ENCODE measurements around the gene CFAP299. TPM values are rescaled to one million over a fixed set of nuclear protein-coding genes. Genes with fewer than 3 reads are reported as not detected.
"Not testable (repeated sequence)": the region's sequence is repeated elsewhere in the genome, so short reads cannot be mapped to it uniquely, and the experiment has no call there.

Gene CFAP299
- total RNA-seq, 1 experiment from 2014 or later: not detected

GRCh38 chr4:80655662-80656061 lies 320.1 kb downstream of the CFAP299 start:
- TF ChIP-seq EZH2 (IDR thresholded peaks at IDR 0.05; ENCODE audit: borderline replicate concordance, low read depth, low read length, poor library complexity, severe bottlenecking): no peak
- no peak for TF ChIP-seq CTCF (conservative IDR thresholded peaks at IDR 0.05; ENCODE audit: low read depth, low read length)
- POLR2A ChIA-PET (ENCODE audit: low non-redundant PET): no interaction called here

GRCh38 chr4:80670118-80670517 lies 334.6 kb downstream of the CFAP299 start:
- CTCF ChIA-PET; H3K9me3 ChIP-seq (ENCODE audit: low read depth, low read length, poor library complexity, severe bottlenecking); H3K27ac ChIP-seq (ENCODE audit: low read depth, low read length, poor library complexity, severe bottlenecking); H3K4me1 ChIP-seq (ENCODE audit: insufficient read depth, low read length, poor library complexity, severe bottlenecking); H3K27me3 ChIP-seq (replicated peaks; ENCODE audit: insufficient read depth, low read depth, low read length, poor library complexity); POLR2A ChIA-PET (ENCODE audit: low non-redundant PET); H3K4me3 ChIP-seq (ENCODE audit: low read depth, low read length, poor library complexity, severe bottlenecking); intact Hi-C loops (cut with micrococcal nuclease; ENCODE audit: unreplicated experiment); H3K36me3 ChIP-seq (ENCODE audit: insufficient read depth, low read length, poor library complexity, severe bottlenecking); DNase-seq (ENCODE audit: low spot score); BruUV-seq (replicated peaks): not testable (repeated sequence)

More at GRCh38 chr4:80655662-80656061, 320.1 kb downstream of the CFAP299 start:
- Histone ChIP-seq H3K4me1 (ENCODE audit: insufficient read depth, low read length, poor library complexity, severe bottlenecking) (no peaks in the 10 kb centered on the region), H3K9me3 (ENCODE audit: low read depth, low read length, poor library complexity, severe bottlenecking) (no peaks in the 10 kb centered on the region), H3K27me3 (replicated peaks; ENCODE audit: insufficient read depth, low read depth, low read length, poor library complexity) (no peaks in the 10 kb centered on the region), H3K36me3 (ENCODE audit: insufficient read depth, low read length, poor library complexity, severe bottlenecking) (no peaks in the 10 kb centered on the region), H3K27ac (ENCODE audit: low read depth, low read length, poor library complexity, severe bottlenecking) (no peak overlapping the region), H3K4me3 (ENCODE audit: low read depth, low read length, poor library complexity, severe bottlenecking) (no peak overlapping the region)
- no peak for DNase-seq (ENCODE audit: low spot score)
- intact Hi-C loops (cut with micrococcal nuclease; ENCODE audit: unreplicated experiment): no loop called here
- no TSS peak for BruUV-seq (replicated peaks)
- CTCF ChIA-PET: no interaction called here

GRCh38 chr4:80678413-80678812 lies 342.9 kb downstream of the CFAP299 start:
- no peak overlapping the region for H3K27ac ChIP-seq (ENCODE audit: low read depth, low read length, poor library complexity, severe bottlenecking)
- POLR2A ChIA-PET (ENCODE audit: low non-redundant PET): no interaction called here
- no peaks in the 10 kb centered on the region for H3K9me3 ChIP-seq (ENCODE audit: low read depth, low read length, poor library complexity, severe bottlenecking)
- no TSS peak for BruUV-seq (replicated peaks)
- H3K27me3 ChIP-seq (replicated peaks; ENCODE audit: insufficient read depth, low read depth, low read length, poor library complexity): no peaks in the 10 kb centered on the region
- intact Hi-C loops (cut with micrococcal nuclease; ENCODE audit: unreplicated experiment): no loop called here
- H3K4me1 ChIP-seq (ENCODE audit: insufficient read depth, low read length, poor library complexity, severe bottlenecking): no peaks in the 10 kb centered on the region
- no peak overlapping the region for H3K4me3 ChIP-seq (ENCODE audit: low read depth, low read length, poor library complexity, severe bottlenecking)
- TF ChIP-seq EZH2 (IDR thresholded peaks at IDR 0.05; ENCODE audit: borderline replicate concordance, low read depth, low read length, poor library complexity, severe bottlenecking): no peak
- CTCF ChIA-PET: no interaction called here
- DNase-seq (ENCODE audit: low spot score): no peak
- no peaks in the 10 kb centered on the region for H3K36me3 ChIP-seq (ENCODE audit: insufficient read depth, low read length, poor library complexity, severe bottlenecking)

GRCh38 chr4:80680934-80681333 lies 345.4 kb downstream of the CFAP299 start:
- H3K36me3 ChIP-seq (ENCODE audit: insufficient read depth, low read length, poor library complexity, severe bottlenecking): no peaks in the 10 kb centered on the region
- intact Hi-C loops (cut with micrococcal nuclease; ENCODE audit: unreplicated experiment): no loop called here
- TF ChIP-seq CTCF (conservative IDR thresholded peaks at IDR 0.05; ENCODE audit: low read depth, low read length): no peak
- TF ChIP-seq EZH2 (IDR thresholded peaks at IDR 0.05; ENCODE audit: borderline replicate concordance, low read depth, low read length, poor library complexity, severe bottlenecking): no peak
- no peak for DNase-seq (ENCODE audit: low spot score)
- BruUV-seq (replicated peaks): no TSS peak
- ChIA-PET CTCF (no interaction called here), POLR2A (ENCODE audit: low non-redundant PET) (no interaction called here)
- H3K27me3 ChIP-seq (replicated peaks; ENCODE audit: insufficient read depth, low read depth, low read length, poor library complexity): no peaks in the 10 kb centered on the region
- no peaks in the 10 kb centered on the region for H3K4me1 ChIP-seq (ENCODE audit: insufficient read depth, low read length, poor library complexity, severe bottlenecking)
- no peak overlapping the region for H3K4me3 ChIP-seq (ENCODE audit: low read depth, low read length, poor library complexity, severe bottlenecking)
- no peaks in the 10 kb centered on the region for H3K9me3 ChIP-seq (ENCODE audit: low read depth, low read length, poor library complexity, severe bottlenecking)
- no peak overlapping the region for H3K27ac ChIP-seq (ENCODE audit: low read depth, low read length, poor library complexity, severe bottlenecking)
